Neural cell (in vitro differentiated cells): Measurements from ENCODE around the gene GET3. TPM values are rescaled to one million over a fixed set of nuclear protein-coding genes. Genes with fewer than 3 reads are reported as not detected.

ENCODE experiments used
- H2AFZ ChIP-seq: fragments of 200-600, 300-800 bp; sonication (generic), shearing (Covaris generic); 2 replicates; pipeline ENCODE4 v1.6.0; 2014; ENCODE audit warnings: low read depth, mild to moderate bottlenecking, antibody characterized with exemption, low read length, moderate library complexity
- H3F3A ChIP-seq: fragments of 200-600 bp; shearing (Covaris generic); 2 replicates; pipeline ENCODE4 v1.6.1; 2016; ENCODE audit warnings: mild to moderate bottlenecking, moderate library complexity, mixed read lengths, antibody characterized with exemption, low read length; ENCODE audit not compliant: insufficient read depth, poor library complexity, severe bottlenecking
- H3K27ac ChIP-seq: fragments of 200-600, 300-800 bp; sonication (generic), shearing (Covaris generic); 2 replicates; pipeline ENCODE4 v1.5.1; 2014; ENCODE audit warnings: mild to moderate bottlenecking, low read length, moderate library complexity
- H3K27me3 ChIP-seq: fragments of 300-800, 200-600 bp; sonication (generic), shearing (Covaris generic); 2 replicates; pipeline ENCODE4 v1.6.0; 2014; ENCODE audit warnings: mild to moderate bottlenecking, low read depth, low read length, moderate library complexity; ENCODE audit not compliant: insufficient read depth
- H3K36me3 ChIP-seq: fragments of 300-800, 200-600 bp; sonication (generic), shearing (Covaris generic); 2 replicates; pipeline ENCODE4 v1.5.1; 2014; ENCODE audit warnings: mild to moderate bottlenecking, antibody characterized with exemption, low read length, moderate library complexity; ENCODE audit not compliant: insufficient read depth
- H3K4me2 ChIP-seq: fragments of 300-800, 200-600 bp; sonication (generic), shearing (Covaris generic); 2 replicates; pipeline ENCODE4 v1.6.0; 2014; ENCODE audit warnings: mild to moderate bottlenecking, low read length
- H3K4me3 ChIP-seq: fragments of 300-800, 200-600 bp; sonication (generic), shearing (Covaris generic); 2 replicates; pipeline ENCODE4 v1.5.1; 2014; ENCODE audit warnings: mild to moderate bottlenecking, low read length, moderate library complexity
- H3K79me2 ChIP-seq: fragments of 200-600 bp; shearing (Covaris generic); replicated peaks from 2 replicates; pipeline ENCODE4 v1.6.0; 2014; ENCODE audit warnings: mild to moderate bottlenecking, low read length, moderate library complexity; ENCODE audit not compliant: insufficient read depth
- H3K9ac ChIP-seq: fragments of 300-800, 200-600 bp; sonication (generic), shearing (Covaris generic); 2 replicates; pipeline ENCODE4 v1.6.1; 2016; ENCODE audit warnings: mild to moderate bottlenecking, low read length, mixed read lengths
- H3K9me2 ChIP-seq: fragments of 200-600 bp; shearing (Covaris generic); 2 replicates; pipeline ENCODE4 v1.6.1; 2016; ENCODE audit warnings: mild to moderate bottlenecking, low read length, mixed read lengths; ENCODE audit not compliant: insufficient read depth
- H3K9me3 ChIP-seq: fragments of 200-600, 300-800 bp; sonication (generic), shearing (Covaris generic); 2 replicates; pipeline ENCODE4 v1.6.1; 2016; ENCODE audit warnings: mild to moderate bottlenecking, mixed run types, low read length, moderate library complexity, mixed read lengths
- H4K20me1 ChIP-seq: fragments of 200-600 bp; shearing (Covaris generic); 2 replicates; pipeline ENCODE4 v1.6.1; 2016; ENCODE audit warnings: mild to moderate bottlenecking, mixed run types; ENCODE audit not compliant: insufficient read depth
- EP300 ChIP-seq: fragments of 450-650 bp; conservative IDR thresholded peaks from 2 replicates; pipeline ENCODE4 v1.6.1; 2014; ENCODE audit warnings: antibody characterized with exemption, mild to moderate bottlenecking, moderate library complexity; ENCODE audit not compliant: poor library complexity, severe bottlenecking
- EZH2 ChIP-seq: fragments of 200-600, 300-800 bp; shearing (Covaris generic), sonication (generic); IDR thresholded peaks from 2 replicates; pipeline ENCODE4 v1.6.1; 2014; ENCODE audit warnings: antibody characterized with exemption, low read length, borderline replicate concordance, mild to moderate bottlenecking; ENCODE audit not compliant: insufficient read depth, poor library complexity, severe bottlenecking
- MXI1 ChIP-seq: fragments of 450-650 bp; conservative IDR thresholded peaks from 2 replicates; pipeline ENCODE4 v1.6.1; 2014; ENCODE audit warnings: antibody characterized with exemption, mild to moderate bottlenecking; ENCODE audit not compliant: poor library complexity, severe bottlenecking
- POLR2AphosphoS5 ChIP-seq: IDR thresholded peaks from 2 replicates; pipeline ENCODE4 v1.6.1; 2012
- RAD21 ChIP-seq: fragments of 450-650 bp; conservative IDR thresholded peaks from 2 replicates; pipeline ENCODE4 v1.6.1; 2014; ENCODE audit warnings: antibody characterized with exemption, mild to moderate bottlenecking, moderate library complexity
- SMC3 ChIP-seq: fragments of 450-650 bp; conservative IDR thresholded peaks from 2 replicates; pipeline ENCODE4 v1.6.1; 2014; ENCODE audit warnings: antibody characterized with exemption, mild to moderate bottlenecking, moderate library complexity; ENCODE audit not compliant: poor library complexity
- TAF1 ChIP-seq: IDR thresholded peaks from 2 replicates; pipeline ENCODE4 v1.6.1; 2012; ENCODE audit warnings: low read depth
- polyA plus RNA-seq: library from polyadenylated mRNA; depleted of rRNA; stranded (reverse); fragments of >200 nt; gene quantifications from 2 replicates; pipeline ENCODE4 v1.2.3, GENCODE V29; 2014
- TF ChIP-seq, protein P1 (sequence below): IDR thresholded peaks from 2 replicates; pipeline ENCODE4 v1.6.1; 2012; ENCODE audit warnings: borderline replicate concordance
- TF ChIP-seq, protein P2 (sequence below): fragments of 450-650 bp; IDR thresholded peaks from 2 replicates; pipeline ENCODE4 v1.5.1; 2014; ENCODE audit warnings: antibody characterized with exemption, mild to moderate bottlenecking, moderate library complexity; ENCODE audit not compliant: poor library complexity, severe bottlenecking

The GET3 gene
- polyA plus RNA-seq, 1 donor from 2014 or later = 89.6 TPM

DNA sequence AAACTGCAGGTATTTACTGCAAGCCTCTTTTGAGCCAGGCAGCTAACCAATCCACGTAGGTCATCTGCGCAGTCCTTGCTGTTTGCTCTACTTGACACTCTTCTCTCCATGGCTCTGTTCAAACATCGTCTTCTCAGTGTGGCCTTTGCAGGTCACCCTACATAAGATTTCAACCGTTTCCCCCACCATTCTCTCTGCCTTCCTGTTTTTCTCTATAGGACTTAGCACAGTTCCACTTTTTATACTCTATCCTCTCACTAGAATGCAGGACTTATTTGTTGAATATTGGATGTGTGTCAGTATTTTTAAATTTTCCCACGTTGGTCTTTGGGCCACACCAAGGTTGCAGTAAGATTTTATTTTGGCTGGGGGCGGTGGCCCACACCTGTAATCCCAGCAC, 39.2 kb upstream of the GET3 start:
- Histone ChIP-seq H3K36me3 (no peaks in the 10 kb centered on the region), H3K9me3 (no peaks in the 10 kb centered on the region), H3K79me2 (no peaks in the 10 kb centered on the region), H3K27ac (no peak overlapping the region), H3K27me3 (no peaks in the 10 kb centered on the region), H3K9me2 (no peaks in the 10 kb centered on the region), H3K4me2 (no peak overlapping the region), H3K9ac (no peak overlapping the region), H3K4me3 (no peak overlapping the region), H3F3A (peaks cover 5% of the 10 kb centered on the region), H4K20me1 (no peaks in the 10 kb centered on the region), H2AFZ (no peak overlapping the region)
- TF ChIP-seq POLR2AphosphoS5 = no peak
- no peak for TF ChIP-seq SMC3
- no peak for TF ChIP-seq EP300
- no peak for TF ChIP-seq MXI1
- TF ChIP-seq, protein P1, sequence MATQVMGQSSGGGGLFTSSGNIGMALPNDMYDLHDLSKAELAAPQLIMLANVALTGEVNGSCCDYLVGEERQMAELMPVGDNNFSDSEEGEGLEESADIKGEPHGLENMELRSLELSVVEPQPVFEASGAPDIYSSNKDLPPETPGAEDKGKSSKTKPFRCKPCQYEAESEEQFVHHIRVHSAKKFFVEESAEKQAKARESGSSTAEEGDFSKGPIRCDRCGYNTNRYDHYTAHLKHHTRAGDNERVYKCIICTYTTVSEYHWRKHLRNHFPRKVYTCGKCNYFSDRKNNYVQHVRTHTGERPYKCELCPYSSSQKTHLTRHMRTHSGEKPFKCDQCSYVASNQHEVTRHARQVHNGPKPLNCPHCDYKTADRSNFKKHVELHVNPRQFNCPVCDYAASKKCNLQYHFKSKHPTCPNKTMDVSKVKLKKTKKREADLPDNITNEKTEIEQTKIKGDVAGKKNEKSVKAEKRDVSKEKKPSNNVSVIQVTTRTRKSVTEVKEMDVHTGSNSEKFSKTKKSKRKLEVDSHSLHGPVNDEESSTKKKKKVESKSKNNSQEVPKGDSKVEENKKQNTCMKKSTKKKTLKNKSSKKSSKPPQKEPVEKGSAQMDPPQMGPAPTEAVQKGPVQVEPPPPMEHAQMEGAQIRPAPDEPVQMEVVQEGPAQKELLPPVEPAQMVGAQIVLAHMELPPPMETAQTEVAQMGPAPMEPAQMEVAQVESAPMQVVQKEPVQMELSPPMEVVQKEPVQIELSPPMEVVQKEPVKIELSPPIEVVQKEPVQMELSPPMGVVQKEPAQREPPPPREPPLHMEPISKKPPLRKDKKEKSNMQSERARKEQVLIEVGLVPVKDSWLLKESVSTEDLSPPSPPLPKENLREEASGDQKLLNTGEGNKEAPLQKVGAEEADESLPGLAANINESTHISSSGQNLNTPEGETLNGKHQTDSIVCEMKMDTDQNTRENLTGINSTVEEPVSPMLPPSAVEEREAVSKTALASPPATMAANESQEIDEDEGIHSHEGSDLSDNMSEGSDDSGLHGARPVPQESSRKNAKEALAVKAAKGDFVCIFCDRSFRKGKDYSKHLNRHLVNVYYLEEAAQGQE = no peak
- TF ChIP-seq RAD21 = no peak
- TF ChIP-seq, protein P2, sequence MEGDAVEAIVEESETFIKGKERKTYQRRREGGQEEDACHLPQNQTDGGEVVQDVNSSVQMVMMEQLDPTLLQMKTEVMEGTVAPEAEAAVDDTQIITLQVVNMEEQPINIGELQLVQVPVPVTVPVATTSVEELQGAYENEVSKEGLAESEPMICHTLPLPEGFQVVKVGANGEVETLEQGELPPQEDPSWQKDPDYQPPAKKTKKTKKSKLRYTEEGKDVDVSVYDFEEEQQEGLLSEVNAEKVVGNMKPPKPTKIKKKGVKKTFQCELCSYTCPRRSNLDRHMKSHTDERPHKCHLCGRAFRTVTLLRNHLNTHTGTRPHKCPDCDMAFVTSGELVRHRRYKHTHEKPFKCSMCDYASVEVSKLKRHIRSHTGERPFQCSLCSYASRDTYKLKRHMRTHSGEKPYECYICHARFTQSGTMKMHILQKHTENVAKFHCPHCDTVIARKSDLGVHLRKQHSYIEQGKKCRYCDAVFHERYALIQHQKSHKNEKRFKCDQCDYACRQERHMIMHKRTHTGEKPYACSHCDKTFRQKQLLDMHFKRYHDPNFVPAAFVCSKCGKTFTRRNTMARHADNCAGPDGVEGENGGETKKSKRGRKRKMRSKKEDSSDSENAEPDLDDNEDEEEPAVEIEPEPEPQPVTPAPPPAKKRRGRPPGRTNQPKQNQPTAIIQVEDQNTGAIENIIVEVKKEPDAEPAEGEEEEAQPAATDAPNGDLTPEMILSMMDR = no peak

DNA sequence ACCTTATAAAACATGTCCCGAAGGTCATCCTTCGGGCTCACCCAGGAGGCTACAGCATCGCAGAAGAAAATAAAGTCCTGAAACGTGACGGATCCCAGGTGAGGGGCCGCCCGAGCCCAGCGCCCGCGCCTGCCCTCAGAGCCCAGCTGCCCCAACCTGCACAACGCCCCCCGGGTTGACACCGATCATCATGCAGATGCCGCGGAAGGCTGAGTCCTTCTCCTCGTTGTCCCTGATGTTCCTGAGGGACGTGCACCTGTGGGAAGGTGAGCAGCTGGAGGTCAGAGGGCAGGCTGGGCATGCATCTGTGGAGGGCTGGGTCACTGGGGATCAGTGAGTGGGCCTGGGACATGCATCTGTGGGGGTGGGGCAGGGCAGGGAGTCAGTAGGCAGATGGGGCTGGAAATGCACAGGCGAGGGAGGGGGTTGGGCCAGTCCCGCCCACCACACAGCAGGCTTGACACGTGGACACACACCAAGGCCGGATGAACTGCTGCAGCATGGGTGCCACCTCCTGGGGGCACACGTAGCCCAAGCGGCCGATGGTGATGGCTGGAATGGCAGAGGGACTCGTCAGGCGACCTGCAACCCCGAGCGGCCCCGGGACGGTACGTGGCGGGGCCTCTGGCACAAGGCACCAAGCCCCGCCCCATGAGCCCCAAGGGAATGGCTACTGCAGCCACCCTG, 35.6 kb upstream of the GET3 start:
- H3K36me3 ChIP-seq = no peaks in the 10 kb centered on the region

More for the DNA sequence above, 35.6 kb upstream of the GET3 start:
- Histone ChIP-seq H3K9me3 (no peaks in the 10 kb centered on the region), H3K9ac (no peak overlapping the region), H3K9me2 (no peaks in the 10 kb centered on the region), H4K20me1 (no peaks in the 10 kb centered on the region), H3K27ac (no peak overlapping the region), H3F3A (peaks cover 4% of the 10 kb centered on the region), H3K4me3 (no peak overlapping the region), H3K79me2 (no peaks in the 10 kb centered on the region), H3K4me2 (no peak overlapping the region), H3K27me3 (no peaks in the 10 kb centered on the region), H2AFZ (no peak overlapping the region)
- TF ChIP-seq SMC3 = no peak
- no peak for TF ChIP-seq EZH2
- TF ChIP-seq EP300 = no peak
- TF ChIP-seq, protein P2 = no peak
- TF ChIP-seq TAF1 = no peak
- TF ChIP-seq, protein P1 = no peak
- TF ChIP-seq RAD21 = no peak
- TF ChIP-seq MXI1 = no peak
- TF ChIP-seq POLR2AphosphoS5 = no peak
